Glomerular visceral epithelial cell (primary cell): Measurements from ENCODE around the gene TPSB2.
"Not testable (repeated sequence)": the region's sequence is repeated elsewhere in the genome, so short reads cannot be mapped to it uniquely, and the experiment has no call there.

Experiments used
- DNase-seq: peaks from one replicate; pipeline ENCODE4 v3.0.0-alpha.2; 2016; ENCODE audit errors: extremely low spot score

The TPSB2 gene

GRCh38 chr16:1261131-1261892 lies 31.3 kb upstream of the TPSB2 start:
- DNase-seq = peak; percentile 9

- no peak for DNase-seq
These were observed 30.2 kb upstream of the TPSB2 start for GRCh38 chr16:1260101-1260680.

GRCh38 chr16:1259760-1260068 lies 29.7 kb upstream of the TPSB2 start:
- DNase-seq = no peak

GRCh38 chr16:1258906-1259759 lies 29.1 kb upstream of the TPSB2 start:
- DNase-seq = no peak

- DNase-seq = no peak
These were observed 28.2 kb upstream of the TPSB2 start for GRCh38 chr16:1258225-1258600.

- no peak for DNase-seq
These were observed 27.7 kb upstream of the TPSB2 start for GRCh38 chr16:1257561-1258224.

- no peak for DNase-seq
These were observed 26.9 kb upstream of the TPSB2 start for GRCh38 chr16:1256874-1257322.

- DNase-seq = not testable (repeated sequence)
These were observed 26.4 kb upstream of the TPSB2 start for GRCh38 chr16:1256296-1256873.

- DNase-seq = not testable (repeated sequence)
These were observed 25.5 kb upstream of the TPSB2 start, which contains the start of gene TPSD1 for GRCh38 chr16:1255276-1256122. Gene TPSD1 (plus strand): TSS chr16:1256069. CDS start chr16:1256281, 212 bp downstream.

GRCh38 chr16:1254821-1255220 lies 24.8 kb upstream of the TPSB2 start:
- not testable (repeated sequence) for DNase-seq

- not testable (repeated sequence) for DNase-seq
These were observed 23.8 kb upstream of the TPSB2 start for GRCh38 chr16:1253701-1254364.

GRCh38 chr16:1249031-1249755 lies 19.2 kb upstream of the TPSB2 start:
- not testable (repeated sequence) for DNase-seq

GRCh38 chr16:1247903-1248537 lies 18.0 kb upstream of the TPSB2 start:
- DNase-seq = not testable (repeated sequence)

- DNase-seq = no peak
These were observed 15.6 kb upstream of the TPSB2 start for GRCh38 chr16:1245452-1246020.

- DNase-seq = no peak
These were observed 14.9 kb upstream of the TPSB2 start for GRCh38 chr16:1244881-1245280.

- not testable (repeated sequence) for DNase-seq
These were observed 14.2 kb upstream of the TPSB2 start for GRCh38 chr16:1243907-1244850.

GRCh38 chr16:1243363-1243762 lies 13.4 kb upstream of the TPSB2 start:
- not testable (repeated sequence) for DNase-seq
